H9 (cell line): ENCODE data around the gene RBM38. TPM values are rescaled to one million over a fixed set of nuclear protein-coding genes. Genes with fewer than 3 reads are reported as not detected.

Experiments used
- DNase-seq: peaks from one replicate; pipeline ENCODE4 v3.0.0-alpha.2; 2017
- H2AFZ ChIP-seq: one replicate; pipeline ENCODE4 v1.6.1; 2013; ENCODE audit warnings: mild to moderate bottlenecking, low read length, control low read depth, moderate library complexity
- H2AK5ac ChIP-seq: 2 replicates; pipeline ENCODE4 v1.6.1; 2013; ENCODE audit warnings: low read length, control low read depth, mixed read lengths; ENCODE audit not compliant: insufficient read length
- H2BK120ac ChIP-seq: one replicate; pipeline ENCODE4 v1.6.1; 2013; ENCODE audit warnings: low read depth, mild to moderate bottlenecking, low read length, control low read depth, inconsistent platforms; ENCODE audit not compliant: poor library complexity, severe bottlenecking
- H2BK12ac ChIP-seq: 2 replicates; pipeline ENCODE4 v1.6.1; 2013; ENCODE audit warnings: low read length, control low read depth, mixed read lengths, low read depth; ENCODE audit not compliant: insufficient read length
- H2BK15ac ChIP-seq: 2 replicates; pipeline ENCODE4 v1.6.1; 2013; ENCODE audit warnings: low read depth, low read length, control low read depth
- H2BK20ac ChIP-seq: one replicate; pipeline ENCODE4 v1.6.1; 2013; ENCODE audit warnings: low read depth, mild to moderate bottlenecking, low read length, control low read depth, inconsistent platforms; ENCODE audit not compliant: poor library complexity, severe bottlenecking
- H2BK5ac ChIP-seq: 2 replicates; pipeline ENCODE4 v1.6.1; 2013; ENCODE audit warnings: low read length, control low read depth, mixed read lengths; ENCODE audit not compliant: insufficient read length
- H3K14ac ChIP-seq: 2 replicates; pipeline ENCODE4 v1.6.1; 2013; ENCODE audit warnings: low read length, control low read depth; ENCODE audit not compliant: insufficient read depth
- H3K18ac ChIP-seq: 2 replicates; pipeline ENCODE4 v1.6.1; 2013; ENCODE audit warnings: low read depth, mild to moderate bottlenecking, mixed read lengths, low read length, control low read depth; ENCODE audit not compliant: insufficient read length
- H3K23ac ChIP-seq: 2 replicates; pipeline ENCODE4 v1.6.1; 2013; ENCODE audit warnings: low read length, control low read depth, mixed read lengths, low read depth; ENCODE audit not compliant: insufficient read length
- H3K23me2 ChIP-seq: 2 replicates; pipeline ENCODE4 v1.6.1; 2013; ENCODE audit warnings: low read depth, mild to moderate bottlenecking, mixed read lengths, low read length, control low read depth; ENCODE audit not compliant: insufficient read length, poor library complexity, severe bottlenecking
- H3K27ac ChIP-seq: 2 replicates; pipeline ENCODE4 v1.5.1; 2013; ENCODE audit warnings: low read length, control low read depth, mixed read lengths, low read depth; ENCODE audit not compliant: insufficient read length
- H3K27me3 ChIP-seq: 2 replicates; pipeline ENCODE4 v1.6.1; 2013; ENCODE audit warnings: low read length, control low read depth, inconsistent platforms; ENCODE audit not compliant: insufficient read depth
- H3K4ac ChIP-seq: 2 replicates; pipeline ENCODE4 v1.6.1; 2013; ENCODE audit warnings: low read depth, mild to moderate bottlenecking, control low read depth, inconsistent platforms, low read length, moderate library complexity
- H3K4me1 ChIP-seq: 2 replicates; pipeline ENCODE4 v1.6.1; 2013; ENCODE audit warnings: low read length, control low read depth, inconsistent platforms; ENCODE audit not compliant: insufficient read depth
- H3K4me2 ChIP-seq: 2 replicates; pipeline ENCODE4 v1.6.1; 2013; ENCODE audit warnings: low read length, control low read depth, mixed read lengths; ENCODE audit not compliant: insufficient read length, insufficient read depth
- H3K56ac ChIP-seq: 2 replicates; pipeline ENCODE4 v1.6.1; 2013; ENCODE audit warnings: low read depth, mild to moderate bottlenecking, mixed read lengths, low read length, control low read depth; ENCODE audit not compliant: insufficient read length
- H3K79me1 ChIP-seq: 2 replicates; pipeline ENCODE4 v1.6.1; 2013; ENCODE audit warnings: low read depth, mild to moderate bottlenecking, moderate library complexity, low read length, control low read depth, inconsistent platforms; ENCODE audit not compliant: insufficient read depth, poor library complexity, severe bottlenecking
- H3K79me2 ChIP-seq: 2 replicates; pipeline ENCODE4 v1.6.1; 2013; ENCODE audit warnings: low read length, control low read depth, inconsistent platforms; ENCODE audit not compliant: insufficient read depth
- H3K9ac ChIP-seq: 2 replicates; pipeline ENCODE4 v1.6.1; 2013; ENCODE audit warnings: low read length, control low read depth, mixed read lengths; ENCODE audit not compliant: insufficient read length; ENCODE audit errors: extremely low read depth
- H3K9me3 ChIP-seq: one replicate; pipeline ENCODE4 v1.6.1; 2013; ENCODE audit warnings: low read depth, low read length, inconsistent platforms; ENCODE audit not compliant: control insufficient read depth
- H3T11ph ChIP-seq: one replicate; pipeline ENCODE4 v1.6.1; 2013; ENCODE audit warnings: mild to moderate bottlenecking, low read length, control low read depth, inconsistent platforms
- H4K20me1 ChIP-seq: one replicate; pipeline ENCODE4 v1.6.1; 2013; ENCODE audit not compliant: control insufficient read depth, insufficient read length, insufficient read depth
- H4K5ac ChIP-seq: 2 replicates; pipeline ENCODE4 v1.6.1; 2013; ENCODE audit warnings: low read depth, mild to moderate bottlenecking, mixed read lengths, low read length, control low read depth; ENCODE audit not compliant: insufficient read length
- H4K8ac ChIP-seq: replicated peaks from 2 replicates; pipeline ENCODE4 v1.6.1; 2013; ENCODE audit warnings: low read length, control low read depth, mixed read lengths, low read depth; ENCODE audit not compliant: insufficient read length
- H4K91ac ChIP-seq: 2 replicates; pipeline ENCODE4 v1.6.1; 2013; ENCODE audit warnings: low read depth, mild to moderate bottlenecking, moderate library complexity, mixed read lengths, low read length, control low read depth; ENCODE audit not compliant: insufficient read length
- H3K27ac Mint-ChIP-seq, 3 experiments: 2 replicates in 2 of 3; 3 replicates in 1 of 3; pipeline ENCODE4 v1.8.0; 2020 to 2021; ENCODE audit warnings: mixed read lengths in 3 of 3, mild to moderate bottlenecking in 1 of 3, moderate library complexity in 1 of 3
- H3K27me3 Mint-ChIP-seq: 2 replicates; pipeline ENCODE4 v1.8.0; 2021; ENCODE audit warnings: low read depth, mild to moderate bottlenecking, moderate library complexity, mixed read lengths
- H3K36me3 Mint-ChIP-seq, 3 experiments: 2 replicates in 2 of 3; 3 replicates in 1 of 3; pipeline ENCODE4 v1.8.0; 2020 to 2021; ENCODE audit warnings: low read depth in 3 of 3, mixed read lengths in 3 of 3; ENCODE audit not compliant: insufficient read depth in 1 of 3
- H3K4me1 Mint-ChIP-seq, 2 experiments: 2 replicates each; pipeline ENCODE4 v1.8.0; 2020; ENCODE audit warnings: mixed read lengths in 2 of 2
- H3K4me3 Mint-ChIP-seq, 2 experiments: 2 replicates in 1 of 2; 3 replicates in 1 of 2; pipeline ENCODE4 v1.8.0; 2020 to 2021; ENCODE audit warnings: mild to moderate bottlenecking in 2 of 2, mixed read lengths in 2 of 2, moderate library complexity in 1 of 2
- H3K9me3 Mint-ChIP-seq, 2 experiments: 2 replicates in 1 of 2; 3 replicates in 1 of 2; pipeline ENCODE4 v1.8.0; 2020; ENCODE audit warnings: mild to moderate bottlenecking in 2 of 2, mixed read lengths in 2 of 2, moderate library complexity in 1 of 2
- whole genome bisulfite sequencing: extraction: QIAGEN DNeasy Blood & Tissue Kit; methylation state at CpG from one replicate; pipeline ENCODE4 v1.1.7; 2013; ENCODE audit warnings: missing lambda C conversion rate, low lambda C conversion rate, mixed read lengths; ENCODE audit not compliant: insufficient read length; ENCODE audit errors: extremely low coverage; 5-methylcytosine and 5-hydroxymethylcytosine counted together
- total RNA-seq: library from RNA; stranded (reverse); gene quantifications from 2 replicates; pipeline ENCODE4 v1.2.1, GENCODE V29; 2021
- TF ChIP-seq, protein P1 (sequence below): fragments of 200-600 bp; sonication (generic); conservative IDR thresholded peaks from 3 replicates; pipeline ENCODE4 v1.8.0; 2021; ENCODE audit warnings: antibody characterized with exemption, mild to moderate bottlenecking

The RBM38 gene
- total RNA-seq, 1 experiment from 2014 or later: 66.8 TPM

DNA sequence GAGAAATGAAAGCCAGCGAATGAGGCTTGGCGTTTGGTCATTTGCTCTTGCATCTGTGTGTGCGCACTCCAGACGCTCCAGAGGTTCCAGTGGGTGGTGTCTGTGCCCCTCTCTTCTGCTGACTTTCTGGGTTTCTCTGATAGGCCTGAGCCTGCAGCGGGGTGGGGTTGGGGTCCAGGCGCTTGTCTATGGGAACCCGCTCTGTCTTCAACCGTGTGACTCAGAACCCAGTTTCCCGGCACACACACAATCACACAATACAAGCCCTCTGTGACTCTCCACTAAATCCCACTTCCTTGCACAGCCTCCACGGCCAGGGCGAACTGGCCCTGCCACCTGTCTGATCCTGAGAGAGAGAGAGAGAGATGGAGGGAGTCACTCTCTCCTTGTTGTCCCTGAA lies 24.6 kb downstream of the RBM38 start:
- Histone ChIP-seq H3K4me1 (no peaks in the 10 kb centered on the region), H4K20me1 (no peaks in the 10 kb centered on the region), H3K79me1 (no peaks in the 10 kb centered on the region), H3K23me2 (no peaks in the 10 kb centered on the region), H2AK5ac (no peak overlapping the region), H3T11ph (no peak overlapping the region), H4K5ac (no peak overlapping the region), H2BK15ac (no peak overlapping the region), H3K4me2 (no peak overlapping the region), H3K27ac (no peak overlapping the region), H2BK12ac (no peak overlapping the region), H4K91ac (no peak overlapping the region), H3K79me2 (no peaks in the 10 kb centered on the region), H2BK120ac (no peak overlapping the region), H3K9ac (no peak overlapping the region), H3K18ac (no peak overlapping the region), H2BK20ac (no peak overlapping the region), H2BK5ac (no peak overlapping the region), H3K23ac (no peak overlapping the region), H3K4ac (no peak overlapping the region), H3K14ac (no peak overlapping the region), H3K56ac (no peak overlapping the region), H2AFZ (no peak overlapping the region), H4K8ac (no peak overlapping the region), H3K27me3 (no peaks in the 10 kb centered on the region), H3K9me3 (no peaks in the 10 kb centered on the region)
- no peak for DNase-seq
- Mint-ChIP-seq H3K4me3 (no peak overlapping the region), H3K4me1 (peaks cover 0 to 11% of the 10 kb centered on the region in 2 experiments; a peak in 2 of 4 replicates), H3K9me3 (no peaks in the 10 kb centered on the region), H3K27me3 (peaks cover 2% of the 10 kb centered on the region), H3K27ac (peak overlapping the region in 2 of 3 experiments; percentile 59 to 77; a peak in 2 of 7 replicates), H3K36me3 (no peaks in the 10 kb centered on the region)
- TF ChIP-seq, protein P1, sequence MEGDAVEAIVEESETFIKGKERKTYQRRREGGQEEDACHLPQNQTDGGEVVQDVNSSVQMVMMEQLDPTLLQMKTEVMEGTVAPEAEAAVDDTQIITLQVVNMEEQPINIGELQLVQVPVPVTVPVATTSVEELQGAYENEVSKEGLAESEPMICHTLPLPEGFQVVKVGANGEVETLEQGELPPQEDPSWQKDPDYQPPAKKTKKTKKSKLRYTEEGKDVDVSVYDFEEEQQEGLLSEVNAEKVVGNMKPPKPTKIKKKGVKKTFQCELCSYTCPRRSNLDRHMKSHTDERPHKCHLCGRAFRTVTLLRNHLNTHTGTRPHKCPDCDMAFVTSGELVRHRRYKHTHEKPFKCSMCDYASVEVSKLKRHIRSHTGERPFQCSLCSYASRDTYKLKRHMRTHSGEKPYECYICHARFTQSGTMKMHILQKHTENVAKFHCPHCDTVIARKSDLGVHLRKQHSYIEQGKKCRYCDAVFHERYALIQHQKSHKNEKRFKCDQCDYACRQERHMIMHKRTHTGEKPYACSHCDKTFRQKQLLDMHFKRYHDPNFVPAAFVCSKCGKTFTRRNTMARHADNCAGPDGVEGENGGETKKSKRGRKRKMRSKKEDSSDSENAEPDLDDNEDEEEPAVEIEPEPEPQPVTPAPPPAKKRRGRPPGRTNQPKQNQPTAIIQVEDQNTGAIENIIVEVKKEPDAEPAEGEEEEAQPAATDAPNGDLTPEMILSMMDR: no peak
- no CpG with 5 or more reads among the region's 11 CpGs for WGBS
